Amniotic stem cell (primary cell): Measurements from ENCODE around the gene NFKBIA.
A peak's percentile ranks its signal among the peaks of the same experiment; 100 is the strongest.
"Not testable (repeated sequence)": the region's sequence is repeated elsewhere in the genome, so short reads cannot be mapped to it uniquely, and the experiment has no call there.

Experiments
- DNase-seq: peaks from one replicate; lab custom pipeline; 2025; lab: John Stamatoyannopoulos, UW

Gene NFKBIA

DNA sequence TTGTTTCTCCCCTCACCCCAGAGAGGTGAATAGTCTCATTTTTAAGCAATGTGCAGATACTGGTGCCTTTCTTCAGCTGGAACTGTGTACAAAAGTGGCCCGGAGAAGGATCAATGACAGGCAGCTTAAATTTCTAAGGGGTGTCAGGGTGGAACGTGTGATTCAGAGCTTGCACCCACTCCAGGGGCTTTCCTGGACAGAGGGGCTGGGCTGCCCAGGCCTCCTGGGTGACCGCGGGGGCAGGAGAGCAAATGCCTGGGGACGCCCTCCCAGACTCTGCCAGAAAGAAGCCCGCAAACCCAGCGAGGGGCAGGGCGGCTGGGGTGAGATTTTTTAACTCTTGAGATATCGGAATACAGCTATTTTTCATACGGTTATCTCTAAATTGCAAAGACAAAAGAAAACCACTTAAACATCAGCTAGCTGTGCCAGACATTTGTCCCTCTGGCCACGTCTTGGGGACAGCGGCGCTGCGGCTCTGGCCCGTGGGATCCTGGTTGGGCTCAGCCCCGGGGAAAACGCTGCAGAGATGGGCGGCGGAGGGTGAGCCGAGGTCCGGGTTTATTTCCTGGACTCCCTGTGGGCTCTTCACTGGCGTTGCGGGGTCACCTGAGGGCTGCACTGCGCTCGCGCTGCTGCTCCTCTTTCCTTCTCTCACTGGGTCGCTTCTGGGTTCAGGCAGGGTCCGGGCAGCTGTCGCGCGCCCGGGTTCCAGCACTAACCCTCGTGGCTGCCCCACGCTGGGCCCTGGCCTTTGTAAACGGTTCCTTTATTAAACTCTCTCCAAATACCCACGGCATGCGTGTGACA, 35.8 kb downstream of the NFKBIA start:
- DNase-seq = no peak

DNA sequence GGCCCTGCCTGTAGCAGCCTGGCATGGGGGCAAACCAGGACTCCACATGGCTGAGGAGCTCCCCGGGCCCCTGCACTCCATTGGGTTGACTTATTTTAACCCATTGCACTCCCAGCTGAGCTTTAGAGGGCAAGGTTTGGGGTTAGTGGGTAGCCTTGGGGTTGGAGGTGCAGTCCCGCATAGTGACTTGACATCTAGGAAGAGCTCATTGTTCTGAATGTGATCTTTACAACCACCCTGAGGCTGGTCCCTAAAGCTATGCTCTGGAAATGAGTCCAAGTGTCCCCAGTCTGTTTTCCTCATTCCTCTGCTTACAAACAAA, 36.4 kb downstream of the NFKBIA start:
- no peak for DNase-seq

DNA sequence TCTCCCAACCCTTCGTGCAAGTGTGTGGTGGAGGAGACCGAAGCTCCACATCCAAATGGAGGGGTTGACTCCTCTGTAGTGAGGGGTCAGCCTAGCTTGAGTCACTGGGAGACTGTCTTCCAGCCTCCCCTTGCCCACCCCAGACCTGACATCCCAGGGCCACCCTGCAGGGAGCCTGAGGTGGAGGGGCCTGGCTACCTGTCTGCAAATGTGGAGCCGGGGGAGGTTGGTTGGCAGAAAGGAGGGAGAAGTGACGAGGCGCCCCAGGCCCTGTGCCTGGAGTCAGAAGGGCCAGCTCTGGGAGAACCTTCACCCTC, 37.5 kb downstream of the NFKBIA start:
- DNase-seq = no peak

DNA sequence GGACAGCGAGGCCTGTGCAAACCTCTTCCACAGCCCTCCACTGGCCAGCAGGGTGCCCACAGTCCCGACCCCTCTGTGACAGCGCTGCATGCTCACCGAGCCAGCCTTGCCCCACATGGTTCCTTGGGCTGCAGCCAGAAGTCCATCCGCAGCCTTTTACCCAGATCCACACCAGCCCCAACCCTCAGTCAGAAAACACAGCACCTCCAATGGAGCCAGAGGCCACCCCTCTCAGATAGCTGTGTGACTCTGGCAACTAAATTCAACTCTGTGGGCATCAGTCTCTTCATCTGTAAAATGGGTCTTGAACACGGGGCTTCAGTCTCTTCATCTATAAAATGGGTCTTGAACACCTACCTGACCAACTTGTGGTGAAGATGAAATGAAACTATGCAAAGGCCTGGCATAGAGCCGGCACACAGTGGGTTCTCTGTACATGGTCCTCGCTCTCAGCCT, 38.0 kb downstream of the NFKBIA start:
- DNase-seq = no peak

DNA sequence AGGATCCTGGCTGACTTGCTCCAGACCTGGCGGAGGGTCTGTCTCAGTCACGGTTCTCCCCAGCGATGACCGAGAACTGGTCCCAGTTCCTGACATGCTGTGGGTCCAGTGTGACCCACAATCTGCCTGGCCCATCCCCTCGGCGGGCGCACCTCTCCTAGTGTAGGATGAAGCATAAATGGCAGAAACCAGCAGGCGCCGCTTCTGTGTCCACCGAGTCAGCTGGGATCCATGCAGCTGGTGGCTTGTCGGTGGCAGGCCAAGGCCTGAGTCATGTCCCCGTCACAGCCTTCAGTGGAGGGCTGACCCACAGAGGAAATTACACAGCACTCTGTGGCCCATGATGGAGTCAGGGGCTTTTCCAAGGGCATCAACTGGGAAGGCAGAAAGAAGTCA, 38.5 kb downstream of the NFKBIA start:
- no peak for DNase-seq

DNA sequence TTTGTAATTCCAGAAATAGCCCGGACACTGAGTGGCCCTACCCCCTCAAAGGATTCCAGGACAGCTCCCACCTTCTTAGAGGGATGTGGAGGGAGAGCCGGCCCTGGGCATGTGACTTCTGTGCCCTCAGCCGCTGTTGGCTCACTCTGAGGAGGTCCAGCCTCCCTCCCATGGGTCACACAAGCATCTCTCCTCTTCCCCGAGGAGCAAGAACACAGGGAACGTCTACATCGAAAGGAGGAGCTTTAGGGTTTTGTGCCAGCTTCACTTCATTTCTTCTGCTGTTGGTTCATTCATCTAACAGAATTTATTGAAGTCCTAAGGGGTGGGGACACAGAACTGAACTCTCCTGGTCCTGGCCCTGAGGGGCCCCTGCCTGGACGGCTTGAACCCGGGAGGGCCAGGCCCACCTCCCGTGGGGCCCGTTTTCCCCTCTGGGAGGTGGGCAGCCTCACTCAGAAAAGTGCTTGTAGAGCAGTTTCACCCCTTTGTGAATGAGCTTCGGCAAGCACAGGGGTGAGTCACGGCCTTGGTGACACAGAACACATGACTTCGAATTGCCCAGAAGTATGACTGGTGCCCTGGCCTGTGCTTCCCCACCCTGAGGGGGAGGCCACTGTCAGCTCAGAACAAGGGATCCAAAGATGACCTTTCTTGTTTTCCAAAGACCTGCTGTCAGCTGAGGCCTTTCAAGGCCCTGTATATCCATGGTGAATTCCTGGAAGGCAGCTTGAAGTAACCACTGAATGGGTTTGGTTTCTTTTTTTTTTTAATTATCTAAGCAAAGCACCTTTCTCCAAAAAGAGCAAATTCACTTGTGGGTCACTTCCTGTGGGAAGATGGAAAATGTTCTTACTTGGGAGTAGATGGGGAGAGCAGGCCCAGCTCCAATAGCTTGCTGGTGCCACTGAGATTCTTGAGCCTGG, 39.2 kb downstream of the NFKBIA start:
- peak; percentile 86 for DNase-seq

DNA sequence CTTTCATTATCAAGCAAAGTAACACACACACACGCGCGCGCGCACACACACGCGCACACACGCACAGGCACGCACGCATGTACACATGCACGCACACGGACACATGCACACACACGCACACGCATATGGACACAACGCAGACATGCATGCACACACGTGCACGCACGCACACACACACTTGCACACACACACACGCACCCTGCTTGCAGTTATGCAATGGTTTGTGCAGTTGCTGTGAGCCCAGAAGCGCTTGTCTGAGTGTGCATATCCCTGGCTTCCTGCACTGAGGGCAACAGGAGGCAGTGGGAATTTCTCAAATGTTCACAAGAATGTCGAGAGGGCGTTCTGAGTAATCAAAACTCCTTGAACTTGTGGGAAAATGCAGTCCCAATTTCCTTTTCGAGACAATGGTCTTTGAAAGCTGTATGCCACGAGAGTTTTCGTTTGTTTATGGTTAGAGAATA, 41.6 kb downstream of the NFKBIA start:
- no peak for DNase-seq

DNA sequence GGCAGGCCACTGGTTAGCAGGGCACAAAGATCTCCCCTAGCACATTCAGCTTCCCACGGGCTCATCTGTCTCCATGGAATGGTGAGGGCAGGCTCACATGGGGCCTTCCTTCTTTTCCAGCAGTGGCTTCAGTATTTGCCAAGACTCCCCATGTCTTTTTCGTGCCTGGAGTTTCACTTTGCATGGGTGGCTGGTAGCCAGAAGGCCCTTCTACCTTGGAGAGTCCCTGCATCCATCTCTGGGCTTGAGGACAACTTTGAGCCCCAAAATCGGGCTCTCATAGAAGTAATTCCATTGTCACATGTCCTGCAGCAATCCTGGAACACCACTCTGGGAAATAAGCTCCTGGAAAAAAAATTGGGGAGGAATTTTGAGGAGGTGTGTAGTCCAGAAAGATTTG, 42.1 kb downstream of the NFKBIA start:
- no peak for DNase-seq

DNA sequence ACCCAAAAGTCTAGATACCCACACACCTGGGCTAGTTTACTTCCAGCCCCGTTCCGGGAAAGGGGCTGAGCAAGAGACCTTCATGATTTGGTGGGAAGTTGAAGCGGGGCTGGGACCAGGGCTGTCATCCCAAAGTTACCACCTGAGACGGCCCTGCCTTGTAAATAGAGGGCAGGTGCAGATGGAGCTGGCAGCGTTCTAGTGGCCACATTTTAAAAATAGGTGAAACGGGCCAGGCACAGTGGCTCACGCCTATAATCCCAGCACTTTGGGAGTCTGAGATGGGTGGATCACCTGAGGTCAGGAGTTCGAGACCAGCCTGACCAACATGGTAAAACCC, 43.4 kb downstream of the NFKBIA start:
- DNase-seq = no peak

DNA sequence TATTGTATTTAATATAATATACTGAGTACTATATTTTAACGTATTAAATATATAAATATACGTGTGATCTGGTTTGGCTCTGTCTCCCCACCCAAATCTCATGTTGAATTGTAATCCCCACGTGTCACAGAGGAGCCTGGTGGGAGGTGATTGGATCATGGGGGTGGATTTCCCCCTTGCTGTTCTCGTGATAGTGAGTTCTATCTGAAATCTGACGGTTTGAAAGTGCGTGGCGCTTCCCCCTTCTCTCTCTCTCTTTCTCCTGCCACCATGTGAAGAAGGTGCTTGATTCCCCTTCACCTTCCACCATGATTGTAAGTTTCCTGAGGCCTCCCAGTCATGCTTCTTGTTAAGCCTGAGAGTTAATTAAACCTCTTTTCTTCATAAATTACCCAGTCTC, 44.9 kb downstream of the NFKBIA start:
- DNase-seq = not testable (repeated sequence)

DNA sequence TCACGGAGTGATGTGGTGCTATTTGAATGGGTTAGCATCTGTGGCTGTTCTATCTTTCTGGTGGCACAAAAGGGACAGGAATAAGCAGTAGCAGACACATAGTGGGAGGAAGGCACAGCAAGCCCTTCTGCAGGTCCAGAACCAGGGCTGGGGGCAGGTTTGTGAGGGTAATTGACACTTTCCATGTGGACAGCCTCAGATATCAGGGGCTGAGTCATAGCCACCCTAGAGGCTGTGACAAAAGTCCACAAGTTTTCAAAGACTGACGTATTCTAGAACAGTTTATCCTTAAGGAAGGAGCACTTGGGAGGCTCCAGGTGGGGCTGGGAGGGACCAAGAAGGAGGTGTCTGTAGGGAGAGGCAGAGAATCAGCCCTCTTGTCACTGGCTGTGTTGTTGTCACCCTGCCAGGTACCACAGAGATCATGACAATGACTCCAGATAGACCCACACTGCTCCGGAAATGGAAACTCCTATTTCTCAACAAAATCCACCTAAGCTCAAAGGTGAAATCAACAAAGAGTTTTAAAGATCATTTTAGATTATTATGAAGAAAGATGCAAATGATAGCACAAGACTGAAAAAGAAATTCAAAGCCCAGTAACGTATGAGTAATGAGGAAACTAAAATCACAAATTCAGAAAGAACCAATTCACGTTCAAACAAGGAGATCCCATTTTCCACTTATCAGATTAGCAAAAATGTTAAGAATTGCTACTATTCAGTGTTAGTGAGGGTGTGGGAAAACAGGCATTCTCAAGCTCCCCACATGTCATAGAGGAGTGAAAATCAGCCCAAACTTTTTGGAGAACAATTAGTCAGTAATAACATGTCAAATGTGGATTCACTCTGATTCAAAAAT, 48.3 kb downstream of the NFKBIA start:
- DNase-seq = no peak

DNA sequence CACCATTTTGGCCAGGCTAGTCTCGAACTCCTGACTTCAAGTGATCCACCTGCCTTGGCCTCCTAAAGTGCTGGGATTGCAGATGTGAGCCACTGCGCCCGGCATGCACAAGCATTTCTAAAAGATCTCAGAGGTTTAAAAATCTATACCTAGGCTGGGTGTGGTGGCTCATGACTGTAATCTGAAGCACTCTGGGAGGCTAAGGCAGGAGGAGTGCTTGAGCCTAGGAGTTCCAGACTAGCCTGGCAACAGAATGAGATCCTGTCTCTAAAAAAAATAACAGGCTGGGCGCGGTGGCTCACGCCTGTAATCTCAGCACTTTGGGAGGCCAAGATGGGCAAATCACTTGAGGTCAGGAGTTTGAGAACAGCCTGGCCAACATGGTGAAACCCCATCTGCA, 49.3 kb downstream of the NFKBIA start:
- DNase-seq = not testable (repeated sequence)

DNA sequence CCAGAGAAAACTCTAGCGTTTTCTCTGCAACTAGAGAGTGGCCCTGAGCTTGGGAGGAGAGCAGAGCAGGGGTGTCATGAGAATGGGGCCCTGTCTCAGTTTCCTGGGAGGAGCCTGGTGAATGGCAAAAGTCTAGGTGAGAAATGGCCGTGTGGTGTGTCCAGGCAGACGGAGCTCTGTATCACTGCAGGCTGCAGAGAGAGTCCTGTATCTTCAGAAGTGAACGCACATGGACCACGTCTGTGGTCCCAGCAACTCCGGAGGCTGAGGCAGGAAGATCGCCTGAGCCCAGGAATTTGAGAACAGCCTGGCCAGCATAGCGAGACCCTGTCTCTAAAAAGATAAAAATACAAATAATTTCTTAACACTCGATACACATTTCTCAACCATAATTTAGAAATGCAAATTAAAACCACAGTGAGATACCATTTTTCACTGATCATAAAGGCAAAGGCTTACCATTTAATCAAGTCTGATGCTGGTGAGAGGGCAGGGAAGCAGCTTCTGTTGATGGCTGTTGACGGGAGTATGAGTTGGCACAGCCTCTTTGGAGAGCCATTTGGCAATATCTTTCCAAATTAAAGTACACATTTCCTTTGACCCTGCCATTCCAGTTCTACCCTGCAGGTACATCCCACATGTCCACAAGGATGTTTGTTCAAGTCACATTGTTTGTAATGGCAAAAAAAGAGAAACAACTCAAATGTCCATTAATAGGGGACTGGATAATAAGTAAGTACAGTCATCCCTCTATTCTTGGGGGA, 51.0 kb downstream of the NFKBIA start:
- no peak for DNase-seq

DNA sequence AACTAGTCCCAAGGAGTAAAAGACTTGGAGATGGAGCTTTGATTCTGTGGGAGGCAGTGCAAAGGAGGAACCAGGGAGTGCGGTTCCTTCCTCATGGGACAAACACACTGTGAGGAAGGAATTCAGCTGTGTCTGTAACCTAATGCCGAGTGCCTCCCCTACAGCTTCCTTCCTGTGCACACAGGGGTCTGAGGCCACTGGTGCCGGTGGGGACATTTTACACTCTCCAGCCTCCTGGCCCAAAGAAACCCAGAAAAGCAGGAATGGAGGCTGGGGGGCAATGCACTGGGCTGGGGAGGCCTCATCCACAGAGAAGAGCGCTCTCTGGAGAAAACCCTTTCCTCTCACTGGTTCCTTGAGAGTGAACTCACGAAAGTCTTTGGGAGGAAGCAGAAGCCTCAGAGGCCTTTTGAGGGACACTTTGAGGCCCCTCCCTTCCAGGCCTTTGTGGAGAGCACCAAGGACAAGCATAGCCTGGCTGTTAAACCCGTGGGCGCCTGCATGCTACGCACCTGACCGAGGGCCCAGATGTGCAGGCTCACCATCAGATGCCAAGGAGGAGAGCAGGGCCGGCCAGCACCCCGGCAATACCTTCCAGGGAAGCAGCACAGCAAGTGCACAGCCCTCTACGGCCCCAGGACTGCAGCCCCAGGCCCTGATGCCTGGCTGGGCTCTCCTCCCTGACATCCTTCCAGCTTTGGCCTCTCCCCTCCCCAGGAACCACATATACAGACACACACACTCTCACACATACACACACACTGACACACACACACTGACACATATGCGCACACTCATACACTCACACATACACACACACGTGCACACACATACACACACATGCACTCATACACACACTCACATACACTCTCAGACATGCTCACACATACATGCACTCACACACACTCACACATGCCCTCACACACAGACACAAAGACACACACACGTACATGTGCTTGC, 52.0 kb downstream of the NFKBIA start:
- DNase-seq = no peak

DNA sequence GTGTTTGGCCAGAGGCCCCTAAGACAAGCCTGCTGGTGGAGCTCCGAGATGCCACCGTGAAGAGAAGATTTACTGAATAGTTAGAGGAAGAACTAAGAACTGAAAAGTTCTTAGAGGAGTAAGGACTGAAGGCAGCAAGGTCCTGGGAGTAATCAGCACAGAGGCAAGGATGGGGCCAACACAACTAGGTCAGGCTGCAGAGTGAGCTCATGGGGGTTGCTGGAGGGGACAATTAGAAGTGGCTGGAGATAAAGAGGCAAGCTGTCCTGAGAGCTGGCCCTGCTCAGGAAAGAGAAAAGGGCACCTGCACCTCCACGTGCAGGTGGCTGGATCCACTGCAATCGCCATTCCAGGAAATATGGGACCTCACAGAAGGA, 52.7 kb downstream of the NFKBIA start:
- DNase-seq = no peak
